GM23338 (cell line): Measurements from ENCODE around the gene F8A3.

Experiments used
- CREB1 ChIP-seq: fragments of 250-450 bp; sonication (Bioruptor Pico); IDR thresholded peaks from 2 replicates; pipeline ENCODE4 v1.5.0; 2020; ENCODE audit warnings: low read depth, mild to moderate bottlenecking, moderate library complexity
- CTCF ChIP-seq, 2 experiments: fragments of 200-600 bp in 1 of 2; sonication (generic) in 1 of 2; conservative IDR thresholded peaks; 2 replicates each; pipeline versions ENCODE4 v1.5.1 to v1.6.1; 2016 to 2017; ENCODE audit warnings: antibody characterized with exemption in 2 of 2, low read depth in 2 of 2, mild to moderate bottlenecking in 2 of 2, moderate library complexity in 1 of 2
- EZH2 ChIP-seq: fragments of 200-600 bp; sonication (generic); IDR thresholded peaks from one replicate; pipeline ENCODE4 v1.8.0; 2017; ENCODE audit warnings: antibody characterized with exemption, mild to moderate bottlenecking, low read depth; ENCODE audit not compliant: unreplicated experiment
- EZH2phosphoT487 ChIP-seq: fragments of 200-600 bp; sonication (generic); IDR thresholded peaks from one replicate; pipeline ENCODE4 v1.8.1; 2018; ENCODE audit warnings: antibody characterized with exemption; ENCODE audit not compliant: unreplicated experiment
- POLR2AphosphoS5 ChIP-seq: IDR thresholded peaks from 2 replicates; pipeline ENCODE4 v1.6.1; 2016; ENCODE audit warnings: antibody characterized with exemption, low read depth
- REST ChIP-seq: IDR thresholded peaks from one replicate; pipeline ENCODE4 v1.6.1; 2018; ENCODE audit warnings: antibody characterized with exemption; ENCODE audit not compliant: unreplicated experiment
- STAT1 ChIP-seq: IDR thresholded peaks from one replicate; pipeline ENCODE4 v1.6.1; 2016; ENCODE audit warnings: antibody characterized with exemption; ENCODE audit not compliant: unreplicated experiment
- ZNF331 ChIP-seq: fragments of 250-450 bp; sonication (Bioruptor Pico); IDR thresholded peaks from 2 replicates; pipeline ENCODE4 v1.5.0; 2020; ENCODE audit warnings: low read depth, mild to moderate bottlenecking, moderate library complexity

GRCh38 chrX:155505296-155505695, 46.9 kb upstream of the F8A3 start:
- TF ChIP-seq CTCF (conservative IDR thresholded peaks at IDR 0.05; ENCODE audit: low read depth in 2 of 2) (no peak), EZH2 (no peak), POLR2AphosphoS5 (no peak), REST (no peak), EZH2phosphoT487 (no peak), STAT1 (no peak), CREB1 (CRISPR knock-in tag) (no peak), ZNF331 (no peak)
